Measurements from ENCODE around the gene RNH1. TPM values are rescaled to one million over a fixed set of nuclear protein-coding genes. Genes with fewer than 3 reads are reported as not detected.

RNH1 gene
- total and polyA plus RNA-seq, 10 of the 15 experiments (the other 5 are each of a cell fraction or from before 2014, with no cell fraction given), result 2.3 to 162 (median 72.1) TPM

GRCh38 chr11:515131-515530 lies 8.1 kb upstream of the RNH1 start (continued):
- TF ChIP-seq FOXK2 (IDR thresholded peaks at IDR 0.05), result no peak
- TF ChIP-seq RAD21 (IDR thresholded peaks at IDR 0.05; ENCODE audit: insufficient read depth, low read depth, low read length), result no peak
- TF ChIP-seq GABPA (IDR thresholded peaks at IDR 0.05; ENCODE audit: low read depth), result no peak
- TF ChIP-seq RELB (IDR thresholded peaks at IDR 0.05; ENCODE audit: low read depth), result no peak
- no peak for TF ChIP-seq RAD51 (IDR thresholded peaks at IDR 0.05)
- TF ChIP-seq ZNF687 (IDR thresholded peaks at IDR 0.05), result no peak

GRCh38 chr11:514606-515005 lies 7.6 kb upstream of the RNH1 start:
- DNase-seq (ENCODE audit: low read depth, low spot score), result no peak
- ATAC-seq, result no peak
- peaks cover 3% of the 10 kb centered on the region; the same call in 1 of the 2 replicates for H3K4me1 ChIP-seq (ENCODE audit: control insufficient read depth, insufficient read depth, low read length)
- no peak overlapping the region for H3K27ac ChIP-seq (ENCODE audit: control insufficient read depth, insufficient read depth)
- H3K4me2 ChIP-seq (ENCODE audit: control insufficient read depth, insufficient read depth), result no peak overlapping the region
- no peak for FAIRE-seq
- WGBS (ENCODE audit: insufficient coverage, insufficient replicate concordance, low lambda C conversion rate, missing lambda C conversion rate), result 91% methylated on average over 10 of the region's 10 CpGs
- no peaks in the 10 kb centered on the region for H3K79me2 ChIP-seq (ENCODE audit: control insufficient read depth, insufficient read depth, low read length)
- no peak overlapping the region for H3K4me3 ChIP-seq
- H4K20me1 ChIP-seq (ENCODE audit: control insufficient read depth, insufficient read depth), result no peaks in the 10 kb centered on the region
- intact Hi-C loops (cut with micrococcal nuclease; ENCODE audit: unreplicated experiment), result no loop called here
- ChIA-PET CTCF (no interaction called here), RAD21 (ENCODE audit: unreplicated experiment) (no interaction called here), SMC1A (ENCODE audit: uncharacterized antibody, unreplicated experiment) (no interaction called here), POLR2A (no interaction called here)
- H2AFZ ChIP-seq (ENCODE audit: control insufficient read depth, low read depth, low read length), result no peak overlapping the region
- no TSS peak for BruUV-seq (replicated peaks)
- peaks cover 0 to 3% of the 10 kb centered on the region in 2 experiments; a peak in 2 of 4 replicates for H3K36me3 ChIP-seq (ENCODE audit: control insufficient read depth in 2 of 2, insufficient read depth in 2 of 2, low read length in 1 of 2)
- H3K27me3 ChIP-seq (replicated peaks in 1 of 2; ENCODE audit: control insufficient read depth in 2 of 2, insufficient read depth in 2 of 2, low read length in 1 of 2), result no peaks in the 10 kb centered on the region
- no peaks in the 10 kb centered on the region for H3K9me3 ChIP-seq (replicated peaks; ENCODE audit: control insufficient read depth, insufficient read depth, low read length)
- in situ Hi-C loops (cut with MboI), result no loop called here
- no peak overlapping the region for H3K9ac ChIP-seq (ENCODE audit: control insufficient read depth, insufficient read depth, low read length)
- no peak for TF ChIP-seq ZBTB4 (CRISPR knock-in tag; IDR thresholded peaks at IDR 0.05)
- TF ChIP-seq BHLHE40 (IDR thresholded peaks at IDR 0.05; ENCODE audit: borderline replicate concordance in 1 of 2, low read depth in 2 of 2, low read length in 1 of 2), result no peak
- no peak for TF ChIP-seq MLLT1 (IDR thresholded peaks at IDR 0.05)
- no peak for TF ChIP-seq ZSCAN29 (IDR thresholded peaks at IDR 0.05)
- TF ChIP-seq ATF3 (IDR thresholded peaks at IDR 0.05; ENCODE audit: borderline replicate concordance, extremely low read depth, low read depth, low read length), result no peak
- TF ChIP-seq IKZF2 (IDR thresholded peaks at IDR 0.05), result no peak
